LNCaP clone FGC (cell line): ENCODE data around the gene THOP1.

Experiments used
- DNase-seq: peaks from one replicate; pipeline ENCODE4 v3.0.0-alpha.2; 2011; ENCODE audit warnings: low read depth
- H3K4me3 ChIP-seq: 2 replicates; pipeline ENCODE4 v1.5.1; 2011; ENCODE audit warnings: mild to moderate bottlenecking, low read depth, low read length, control low read depth
- TF ChIP-seq, protein P1 (sequence below): IDR thresholded peaks from 2 replicates; pipeline ENCODE4 v1.5.1; 2012; ENCODE audit warnings: mild to moderate bottlenecking; ENCODE audit not compliant: control insufficient read depth, insufficient read depth; ENCODE audit errors: extremely low read depth

Gene THOP1

DNA sequence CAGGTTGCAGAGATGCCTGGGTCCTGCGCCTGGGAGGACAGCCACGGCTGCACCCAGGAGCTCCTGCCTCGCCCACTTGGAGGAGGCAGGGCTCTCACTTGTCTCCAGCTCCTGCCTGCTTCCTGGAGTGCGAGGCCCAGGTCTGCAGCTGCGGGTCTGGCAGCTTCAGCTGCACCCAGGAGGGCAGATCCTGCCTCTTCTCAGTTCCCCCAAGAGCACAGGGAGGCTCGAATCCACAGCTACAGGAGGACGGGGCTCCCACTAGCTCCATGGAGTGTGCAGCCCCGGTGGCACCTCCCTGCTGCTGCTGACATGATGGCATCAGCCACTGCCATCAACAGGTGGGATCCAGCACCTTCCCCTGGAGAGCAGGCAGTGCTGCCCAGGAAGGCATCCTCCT lies 38.8 kb downstream of the THOP1 start:
- DNase-seq = no peak
- TF ChIP-seq, protein P1, sequence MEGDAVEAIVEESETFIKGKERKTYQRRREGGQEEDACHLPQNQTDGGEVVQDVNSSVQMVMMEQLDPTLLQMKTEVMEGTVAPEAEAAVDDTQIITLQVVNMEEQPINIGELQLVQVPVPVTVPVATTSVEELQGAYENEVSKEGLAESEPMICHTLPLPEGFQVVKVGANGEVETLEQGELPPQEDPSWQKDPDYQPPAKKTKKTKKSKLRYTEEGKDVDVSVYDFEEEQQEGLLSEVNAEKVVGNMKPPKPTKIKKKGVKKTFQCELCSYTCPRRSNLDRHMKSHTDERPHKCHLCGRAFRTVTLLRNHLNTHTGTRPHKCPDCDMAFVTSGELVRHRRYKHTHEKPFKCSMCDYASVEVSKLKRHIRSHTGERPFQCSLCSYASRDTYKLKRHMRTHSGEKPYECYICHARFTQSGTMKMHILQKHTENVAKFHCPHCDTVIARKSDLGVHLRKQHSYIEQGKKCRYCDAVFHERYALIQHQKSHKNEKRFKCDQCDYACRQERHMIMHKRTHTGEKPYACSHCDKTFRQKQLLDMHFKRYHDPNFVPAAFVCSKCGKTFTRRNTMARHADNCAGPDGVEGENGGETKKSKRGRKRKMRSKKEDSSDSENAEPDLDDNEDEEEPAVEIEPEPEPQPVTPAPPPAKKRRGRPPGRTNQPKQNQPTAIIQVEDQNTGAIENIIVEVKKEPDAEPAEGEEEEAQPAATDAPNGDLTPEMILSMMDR = no peak
- no peak overlapping the region for H3K4me3 ChIP-seq

DNA sequence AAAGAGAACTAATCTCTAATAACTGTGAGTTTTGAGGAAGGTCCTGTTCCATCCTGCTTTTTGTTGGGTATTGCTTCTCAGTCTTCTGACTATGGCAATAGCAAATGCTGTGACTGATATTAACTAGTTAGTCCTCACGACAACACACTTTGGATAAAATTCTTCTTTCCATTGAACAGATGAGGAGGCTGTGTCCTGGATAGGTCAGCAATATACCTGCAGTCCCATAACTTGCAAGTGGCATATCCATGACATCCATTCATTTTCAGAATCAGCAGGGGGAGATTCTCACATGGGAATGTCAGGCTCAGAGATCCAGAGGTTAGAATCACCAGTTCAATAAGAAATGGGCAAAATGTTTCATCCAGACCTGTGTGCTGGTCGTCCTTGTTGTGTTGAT lies 41.7 kb downstream of the THOP1 start:
- no peak for DNase-seq
- TF ChIP-seq, protein P1 = no peak

DNA sequence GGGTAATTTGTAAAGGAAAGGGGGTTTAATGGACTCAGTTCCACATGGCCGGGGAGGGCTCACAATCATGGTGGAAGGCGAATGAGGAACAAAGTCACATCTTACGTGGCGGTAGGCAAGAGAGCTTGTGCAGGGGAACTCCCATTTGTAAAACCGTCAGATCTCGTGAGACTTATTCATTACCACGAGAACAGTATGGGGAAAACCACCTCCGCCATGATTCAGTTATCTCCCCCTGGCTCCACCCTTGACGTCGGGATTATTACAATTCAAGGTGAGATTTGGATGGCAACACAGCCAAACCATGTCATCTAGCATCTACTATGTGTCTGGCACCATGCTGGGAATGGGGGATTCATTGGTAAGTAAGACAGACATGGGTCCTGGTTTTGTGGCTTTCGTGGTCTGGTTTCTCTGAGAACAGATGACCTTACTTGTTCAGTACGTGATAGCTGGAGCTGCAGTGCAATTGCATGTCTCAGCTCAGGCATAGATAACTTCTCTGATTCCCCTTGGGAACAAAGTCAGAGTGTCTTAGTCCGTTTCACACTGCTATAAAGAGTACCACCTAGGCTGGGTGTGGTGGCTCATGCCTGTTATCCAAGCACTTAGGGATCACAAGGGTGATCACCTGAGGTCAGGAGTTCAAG lies 42.7 kb downstream of the THOP1 start:
- no peak for DNase-seq
- TF ChIP-seq, protein P1 = no peak
- no peak overlapping the region for H3K4me3 ChIP-seq

More for the DNA sequence above, 41.7 kb downstream of the THOP1 start:
- no peak overlapping the region for H3K4me3 ChIP-seq

DNA sequence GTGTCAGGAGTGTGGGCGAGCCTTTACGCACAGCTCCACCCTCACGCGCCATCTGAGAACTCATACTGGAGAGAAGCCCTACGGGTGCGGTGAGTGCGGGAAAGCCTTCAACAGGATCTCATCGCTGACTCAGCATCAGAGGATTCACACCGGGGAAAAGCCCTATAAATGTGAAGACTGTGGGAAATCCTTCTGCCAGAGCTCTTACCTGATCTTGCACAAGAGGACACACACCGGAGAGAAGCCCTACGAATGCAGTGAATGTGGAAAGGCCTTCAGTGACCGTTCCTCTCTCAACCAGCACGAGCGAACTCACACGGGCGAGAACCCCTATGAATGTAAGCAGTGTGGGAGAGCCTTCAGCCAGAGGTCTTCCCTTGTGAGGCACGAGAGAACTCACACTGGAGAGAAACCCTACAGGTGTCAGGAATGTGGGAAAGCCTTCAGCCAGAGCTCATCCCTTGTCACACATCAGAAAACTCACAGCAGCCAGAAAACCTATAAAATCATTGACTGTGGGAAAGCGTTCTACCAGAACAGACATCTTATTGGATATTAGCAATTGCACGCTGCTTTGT lies 49.1 kb downstream of the THOP1 start:
- no peak for DNase-seq
- H3K4me3 ChIP-seq = no peak overlapping the region
- TF ChIP-seq, protein P1 = no peak

DNA sequence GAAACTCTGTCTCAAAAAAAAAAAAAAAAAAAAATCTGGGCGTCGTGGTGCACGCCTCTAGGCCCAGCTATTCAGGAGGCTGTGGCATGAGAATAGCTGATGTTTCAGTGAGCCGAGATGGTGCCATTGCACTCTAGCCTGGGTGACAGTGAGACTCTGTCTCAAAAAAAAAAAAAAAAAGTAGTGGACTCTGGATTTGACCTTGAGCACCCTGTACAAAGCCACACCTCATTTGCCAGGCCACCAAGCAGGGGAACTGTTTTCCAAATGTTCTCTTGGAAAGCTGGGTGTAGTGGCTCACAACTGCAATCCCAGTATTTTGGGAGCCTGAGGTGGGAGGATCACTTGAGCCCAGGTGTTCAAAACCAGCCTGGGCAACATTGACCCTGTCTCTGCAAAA lies 52.1 kb downstream of the THOP1 start:
- no peak for DNase-seq
- no peak overlapping the region for H3K4me3 ChIP-seq
- TF ChIP-seq, protein P1 = no peak

DNA sequence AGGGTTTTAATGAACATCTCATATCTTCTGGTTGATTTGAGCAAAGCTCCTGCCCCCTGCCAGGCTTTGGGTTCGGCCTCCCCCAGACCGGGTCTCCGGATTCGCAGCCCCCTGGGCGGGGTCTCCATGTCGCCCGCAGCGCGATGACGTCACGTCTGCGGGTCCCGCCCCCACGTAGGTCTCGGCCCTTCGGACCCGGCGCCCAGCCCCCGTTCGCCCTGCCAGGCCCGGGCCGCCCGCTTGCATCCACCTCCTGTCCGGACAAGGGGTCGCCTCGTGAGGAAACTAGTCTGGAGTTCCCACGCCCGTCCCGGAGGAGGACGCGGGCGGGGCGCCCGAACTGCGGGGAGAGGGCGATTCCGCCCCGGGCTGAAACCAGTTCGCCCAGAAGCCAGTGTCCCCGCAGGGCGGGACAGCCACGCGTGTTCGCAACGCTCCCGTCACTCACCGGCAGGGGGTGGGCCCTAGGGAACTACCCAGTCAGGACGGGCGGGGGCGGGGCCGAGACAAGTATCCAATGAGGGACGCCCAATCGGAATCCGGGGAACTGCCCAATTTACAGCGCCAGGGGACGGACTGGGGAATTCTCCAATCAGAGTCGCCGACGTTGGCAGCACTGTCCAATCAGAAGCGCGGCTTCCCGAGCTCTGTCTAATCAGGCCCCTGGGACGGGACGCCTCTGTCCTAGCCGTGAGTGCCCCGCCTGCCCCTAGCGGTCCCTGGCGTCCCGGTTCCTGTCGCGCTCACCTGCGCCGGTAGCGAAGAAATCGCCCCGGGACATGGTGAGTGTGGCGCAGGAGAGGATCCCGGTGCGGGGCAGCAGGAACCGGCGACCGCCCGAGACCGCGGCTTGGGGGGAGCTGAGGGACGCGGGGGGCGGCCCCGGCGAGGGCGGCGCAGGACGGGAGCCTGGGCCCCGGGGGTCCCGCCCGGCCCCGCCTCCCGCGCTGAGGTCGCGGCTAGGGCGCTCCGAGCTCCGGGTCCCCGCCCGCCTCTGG lies 55.8 kb downstream of the THOP1 start, which contains the start of gene ZNF555:
TSS of gene ZNF555 (plus strand) at position 682 of the 998 bp plus-strand sequence. CDS start at position 780, 98 bp downstream.
- TF ChIP-seq, protein P1 = peak; percentile 52
- DNase-seq = peak; percentile 97
- peak within 1 kb of the TSS; percentile 61 for H3K4me3 ChIP-seq
